H1 (cell line): ENCODE results near the gene RXFP1. TPM values are rescaled to one million over a fixed set of nuclear protein-coding genes. Genes with fewer than 3 reads are reported as not detected.

Experiments
- ATF3 ChIP-seq: IDR thresholded peaks from 2 replicates; pipeline ENCODE4 v1.6.1; 2011; ENCODE audit warnings: low read depth, mild to moderate bottlenecking, low read length; ENCODE audit not compliant: insufficient read depth
- JUND ChIP-seq: IDR thresholded peaks from 2 replicates; pipeline ENCODE4 v1.6.1; 2011; ENCODE audit warnings: mild to moderate bottlenecking, improper control_type of control experiment, low read length
- POLR2AphosphoS5 ChIP-seq: IDR thresholded peaks from 2 replicates; pipeline ENCODE4 v1.6.1; 2011; ENCODE audit warnings: low read depth, low read length
- SAP30 ChIP-seq: fragments of 300-600 bp; sonication (generic); IDR thresholded peaks from 2 replicates; pipeline ENCODE4 v1.7.1; 2012; ENCODE audit warnings: low read length, moderate library complexity, mild to moderate bottlenecking, inconsistent platforms; ENCODE audit not compliant: insufficient read depth, insufficient replicate concordance
- polyA plus RNA-seq, 7 experiments: library from polyadenylated mRNA; depleted of rRNA in 3 of 7; stranded (reverse) in 5 of 7; unstranded in 2 of 7; fragments of >200 nt in 5 of 7; fragments of 200-250 nt in 2 of 7; gene quantifications; 1 replicate in 5 of 7; 2 replicates in 1 of 7; 4 replicates in 1 of 7; pipeline versions ENCODE4 v1.2.1 to v1.2.3, GENCODE V29; 2011 to 2013; ENCODE audit warnings: missing spikeins in 2 of 7, mixed read lengths in 2 of 7
- total RNA-seq: library from RNA; stranded (reverse); fragmentation: NEBNext Ultra II Directional; extraction: Animal tissue kit (Norgen Biotek cat#: 25700); gene quantifications from 2 replicates; pipeline ENCODE4 v1.2.1, GENCODE V29; 2021

Gene RXFP1
- total and polyA plus RNA-seq, 2 of the 8 experiments (the other 6 are each of a cell fraction or from before 2014, with no cell fraction given) = 0.14 to 0.56 TPM

- TF ChIP-seq JUND (no peak), POLR2AphosphoS5 (no peak), SAP30 (no peak), ATF3 (no peak)
These were observed 17.2 kb downstream of the RXFP1 start (continued) for GRCh38 chr4:158538911-158539310.
